ENCODE measurements around the gene TMEM204. TPM values are rescaled to one million over a fixed set of nuclear protein-coding genes. Genes with fewer than 3 reads are reported as not detected.

TMEM204 gene
- total RNA-seq, 1 donor from 2014 or later, result 0.98 TPM

- H3K36me3 Mint-ChIP-seq (ENCODE audit: low read depth), result peaks cover 12% of the 10 kb centered on the region
- H3K4me1 Mint-ChIP-seq, result peaks cover 11% of the 10 kb centered on the region
- DNase-seq (ENCODE audit: low read depth, low spot score), result no peak
- no peak overlapping the region for H3K27ac Mint-ChIP-seq (ENCODE audit: unreplicated experiment)
- H3K27me3 Mint-ChIP-seq (ENCODE audit: low read depth), result no peaks in the 10 kb centered on the region
- H3K9me3 Mint-ChIP-seq, result no peaks in the 10 kb centered on the region
- no peak for TF ChIP-seq CTCF (conservative IDR thresholded peaks at IDR 0.05)
- no peak overlapping the region for H3K4me3 Mint-ChIP-seq
Measured at GRCh38 chr16:1580256-1580655, 46.8 kb downstream of the TMEM204 start.

DNA sequence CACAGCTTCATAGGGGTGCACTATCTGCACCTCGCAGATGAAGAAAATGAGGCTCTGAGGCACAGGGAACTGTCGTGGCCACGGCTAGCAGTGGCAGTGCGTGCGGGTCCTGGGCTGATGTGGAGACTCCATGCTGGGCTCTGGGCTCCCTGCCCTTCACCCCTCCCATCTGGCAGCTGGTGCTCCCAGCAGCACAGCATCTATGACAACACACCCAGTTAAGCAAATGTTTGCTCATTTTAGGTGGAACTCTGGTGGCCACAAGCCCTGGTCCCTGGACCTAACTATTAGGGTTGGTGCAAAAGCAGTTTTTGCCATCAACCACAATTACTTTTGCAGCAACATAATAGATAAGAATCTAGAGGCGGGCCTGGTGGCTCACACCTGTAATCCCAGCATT is 47.5 kb downstream of the TMEM204 start:
- Mint-ChIP-seq H3K4me3 (no peak overlapping the region), H3K9me3 (no peaks in the 10 kb centered on the region), H3K27ac (ENCODE audit: unreplicated experiment) (no peak overlapping the region), H3K4me1 (peaks cover 12% of the 10 kb centered on the region), H3K36me3 (ENCODE audit: low read depth) (peaks cover 9% of the 10 kb centered on the region), H3K27me3 (ENCODE audit: low read depth) (no peaks in the 10 kb centered on the region)
- no peak for DNase-seq (ENCODE audit: low read depth, low spot score)
- TF ChIP-seq CTCF (conservative IDR thresholded peaks at IDR 0.05), result no peak

GRCh38 chr16:1581804-1582203 is 48.3 kb downstream of the TMEM204 start:
- Mint-ChIP-seq H3K36me3 (ENCODE audit: low read depth) (peaks cover 7% of the 10 kb centered on the region), H3K27ac (ENCODE audit: unreplicated experiment) (no peak overlapping the region), H3K4me3 (no peak overlapping the region)

GRCh38 chr16:1583180-1583579 is 49.7 kb downstream of the TMEM204 start:
- Mint-ChIP-seq H3K4me1 (peaks cover 12% of the 10 kb centered on the region), H3K4me3 (no peak overlapping the region), H3K27ac (ENCODE audit: unreplicated experiment) (no peak overlapping the region), H3K9me3 (no peaks in the 10 kb centered on the region), H3K27me3 (ENCODE audit: low read depth) (no peaks in the 10 kb centered on the region), H3K36me3 (ENCODE audit: low read depth) (peaks cover 7% of the 10 kb centered on the region)
- no peak for TF ChIP-seq CTCF (conservative IDR thresholded peaks at IDR 0.05)
- no peak for DNase-seq (ENCODE audit: low read depth, low spot score)

More at GRCh38 chr16:1581804-1582203, 48.3 kb downstream of the TMEM204 start:
- DNase-seq (ENCODE audit: low read depth, low spot score), result no peak
- Mint-ChIP-seq H3K9me3 (no peaks in the 10 kb centered on the region), H3K4me1 (peaks cover 12% of the 10 kb centered on the region), H3K27me3 (ENCODE audit: low read depth) (no peaks in the 10 kb centered on the region)
- no peak for TF ChIP-seq CTCF (conservative IDR thresholded peaks at IDR 0.05)

DNA sequence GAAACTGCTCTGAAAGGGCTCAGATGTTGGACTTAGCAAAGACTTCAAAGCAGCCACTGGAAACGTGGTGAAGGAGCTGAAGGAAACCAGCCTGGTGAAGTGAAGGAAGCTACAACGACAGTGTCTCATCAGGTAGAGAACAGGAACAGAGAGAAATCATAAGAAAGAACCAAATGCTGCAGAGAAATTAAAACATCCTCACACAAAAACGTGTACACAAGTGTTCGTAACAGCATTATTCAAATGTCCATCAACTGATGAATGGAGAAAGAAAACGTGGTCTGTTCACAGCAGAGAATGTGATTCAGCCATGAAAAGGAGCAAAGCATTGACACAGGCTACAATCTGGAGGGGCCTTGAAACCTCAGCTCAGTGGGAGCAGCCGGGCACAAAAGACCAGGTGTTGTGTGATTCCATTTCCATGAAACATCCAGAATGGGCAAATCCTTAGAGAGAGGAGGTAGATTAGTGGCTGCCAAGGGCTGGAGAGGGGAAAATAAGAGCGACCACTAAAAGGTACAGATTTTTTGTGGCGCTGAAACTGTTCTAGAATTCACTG is 51.5 kb downstream of the TMEM204 start:
- no peaks in the 10 kb centered on the region for H3K9me3 Mint-ChIP-seq
- H3K36me3 Mint-ChIP-seq (ENCODE audit: low read depth), result peaks cover 7% of the 10 kb centered on the region
- peak overlapping the region; percentile 27 for H3K4me3 Mint-ChIP-seq
- no peak for DNase-seq (ENCODE audit: low read depth, low spot score)
- TF ChIP-seq CTCF (conservative IDR thresholded peaks at IDR 0.05), result no peak
- peak overlapping the region; percentile 97 for H3K27ac Mint-ChIP-seq (ENCODE audit: unreplicated experiment)
- H3K27me3 Mint-ChIP-seq (ENCODE audit: low read depth), result no peaks in the 10 kb centered on the region
- H3K4me1 Mint-ChIP-seq, result peaks cover 12% of the 10 kb centered on the region

All from neural crest cell (in vitro differentiated cells).